Neutrophil (primary cell): ENCODE results near the gene TNFRSF6B.

Experiments
- H3K27ac ChIP-seq: fragments of 200-600 bp; sonication (generic); 2 replicates; pipeline ENCODE4 v1.5.1; 2016; ENCODE audit warnings: mild to moderate bottlenecking, moderate library complexity
- H3K27me3 ChIP-seq: fragments of 200-600 bp; sonication (generic); 2 replicates; pipeline ENCODE4 v1.6.0; 2016; ENCODE audit warnings: mild to moderate bottlenecking
- H3K36me3 ChIP-seq: fragments of 200-600 bp; sonication (generic); 2 replicates; pipeline ENCODE4 v1.5.1; 2017
- H3K4me1 ChIP-seq, 2 experiments: fragments of 200-600 bp in 1 of 2; sonication (generic) in 1 of 2; 1 replicate in 1 of 2; 2 replicates in 1 of 2; pipeline versions ENCODE4 v1.5.1 to v1.6.1; 2013 to 2016; ENCODE audit warnings: low read depth in 1 of 2, low read length in 1 of 2, mild to moderate bottlenecking in 1 of 2, moderate library complexity in 1 of 2; ENCODE audit not compliant: control insufficient read depth in 1 of 2, insufficient read depth in 1 of 2
- H3K4me3 ChIP-seq, 2 experiments: fragments of 200-600 bp in 1 of 2; sonication (generic) in 1 of 2; 1 replicate in 1 of 2; 2 replicates in 1 of 2; pipeline ENCODE4 v1.5.1; 2013 to 2016; ENCODE audit warnings: low read depth in 1 of 2, low read length in 1 of 2, mild to moderate bottlenecking in 1 of 2, moderate library complexity in 1 of 2
- H3K9me3 ChIP-seq: fragments of 200-600 bp; sonication (generic); 2 replicates; pipeline ENCODE4 v1.5.1; 2016
- TF ChIP-seq, protein P1 (sequence below): fragments of 200-600 bp; sonication (generic); IDR thresholded peaks from 2 replicates; pipeline ENCODE4 v1.5.1; 2016; ENCODE audit warnings: antibody characterized with exemption

The TNFRSF6B gene

DNA sequence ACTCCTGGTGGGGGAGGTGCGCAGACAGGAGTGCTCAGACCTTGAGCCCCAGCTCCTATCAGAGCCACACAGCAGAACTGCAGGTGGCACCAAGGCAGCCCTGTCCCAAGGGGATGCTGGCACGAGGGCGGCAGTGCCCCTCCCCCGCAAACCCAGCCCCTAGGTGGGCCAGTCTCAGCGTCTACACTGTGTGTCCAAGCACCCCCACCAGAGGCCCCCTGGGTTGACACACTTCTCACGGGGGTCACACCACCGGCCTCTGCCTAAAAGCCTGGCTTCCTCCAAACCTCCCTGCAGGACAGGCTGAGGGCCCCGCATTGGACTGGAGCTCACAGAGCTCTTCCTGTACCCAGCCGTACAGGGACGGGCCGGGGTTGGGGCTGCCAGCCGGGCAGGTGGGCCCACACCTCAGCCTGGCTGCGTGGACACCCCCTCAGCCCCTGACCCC lies 51.2 kb downstream of the TNFRSF6B start:
- Histone ChIP-seq H3K27ac (no peak overlapping the region), H3K4me1 (no peaks in the 10 kb centered on the region), H3K9me3 (no peaks in the 10 kb centered on the region), H3K4me3 (no peak overlapping the region), H3K36me3 (peaks cover 12% of the 10 kb centered on the region), H3K27me3 (peaks cover 17% of the 10 kb centered on the region)
- TF ChIP-seq, protein P1, sequence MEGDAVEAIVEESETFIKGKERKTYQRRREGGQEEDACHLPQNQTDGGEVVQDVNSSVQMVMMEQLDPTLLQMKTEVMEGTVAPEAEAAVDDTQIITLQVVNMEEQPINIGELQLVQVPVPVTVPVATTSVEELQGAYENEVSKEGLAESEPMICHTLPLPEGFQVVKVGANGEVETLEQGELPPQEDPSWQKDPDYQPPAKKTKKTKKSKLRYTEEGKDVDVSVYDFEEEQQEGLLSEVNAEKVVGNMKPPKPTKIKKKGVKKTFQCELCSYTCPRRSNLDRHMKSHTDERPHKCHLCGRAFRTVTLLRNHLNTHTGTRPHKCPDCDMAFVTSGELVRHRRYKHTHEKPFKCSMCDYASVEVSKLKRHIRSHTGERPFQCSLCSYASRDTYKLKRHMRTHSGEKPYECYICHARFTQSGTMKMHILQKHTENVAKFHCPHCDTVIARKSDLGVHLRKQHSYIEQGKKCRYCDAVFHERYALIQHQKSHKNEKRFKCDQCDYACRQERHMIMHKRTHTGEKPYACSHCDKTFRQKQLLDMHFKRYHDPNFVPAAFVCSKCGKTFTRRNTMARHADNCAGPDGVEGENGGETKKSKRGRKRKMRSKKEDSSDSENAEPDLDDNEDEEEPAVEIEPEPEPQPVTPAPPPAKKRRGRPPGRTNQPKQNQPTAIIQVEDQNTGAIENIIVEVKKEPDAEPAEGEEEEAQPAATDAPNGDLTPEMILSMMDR, result no peak
